Upper lobe of left lung (tissue), 6 donors: ENCODE measurements around the gene WDR3. TPM values are rescaled to one million over a fixed set of nuclear protein-coding genes. Genes with fewer than 3 reads are reported as not detected.

Source experiments
- ATAC-seq, 2 donors: fragments of 200-7000 bp; cut with Tn5 transposase; one replicate each; pipeline ENCODE4 v1.9.1; 2022; ENCODE audit warnings: mild to moderate bottlenecking in 2 of 2, moderate library complexity in 2 of 2; ENCODE audit not compliant: low FRiP score in 2 of 2
- DNase-seq, 2 donors: peaks; one replicate each; pipeline ENCODE4 v3.0.0-alpha.2; 2019 to 2020
- H3K27ac ChIP-seq, 4 donors: fragments of 200-600 bp; sonication (generic); one replicate each; pipeline ENCODE4 v1.5.1; 2016 to 2019
- H3K27me3 ChIP-seq, 4 donors: fragments of 200-600 bp; sonication (generic); one replicate each; pipeline ENCODE4 v1.5.1; 2017 to 2019
- H3K36me3 ChIP-seq, 4 donors: fragments of 200-600 bp; sonication (generic); one replicate each; pipeline ENCODE4 v1.5.1; 2016 to 2019
- H3K4me1 ChIP-seq, 4 donors: fragments of 200-600 bp; sonication (generic); one replicate each; pipeline ENCODE4 v1.5.1; 2018 to 2019
- H3K4me3 ChIP-seq, 4 donors: fragments of 200-600 bp; sonication (generic); one replicate each; pipeline ENCODE4 v1.5.1; 2017 to 2019; ENCODE audit warnings: mild to moderate bottlenecking in 2 of 4, moderate library complexity in 1 of 4
- H3K9me3 ChIP-seq, 4 donors: fragments of 200-600 bp; sonication (generic); one replicate each; pipeline ENCODE4 v1.5.1; 2018 to 2019
- CTCF ChIP-seq, 6 experiments: fragments of 450-650 bp in 4 of 6; fragments of 200-600 bp in 2 of 6; sonication (generic) in 2 of 6; IDR thresholded peaks; one replicate each; pipeline ENCODE4 v1.5.1; 2016 to 2019; ENCODE audit warnings: antibody characterized with exemption in 6 of 6
- POLR2A ChIP-seq, 4 donors: fragments of 450-650 bp; IDR thresholded peaks; one replicate each; pipeline ENCODE4 v1.5.1; 2016 to 2017; ENCODE audit warnings: antibody characterized with exemption in 4 of 4, mild to moderate bottlenecking in 2 of 4
- total RNA-seq, 6 donors: library from RNA; depleted of rRNA in 4 of 6; stranded (reverse); fragments of >200 nt in 4 of 6; gene quantifications; one replicate each; pipeline versions ENCODE4 v1.1.0 to v1.2.1, GENCODE V29; 2016 to 2021
- donor health status: DM: no; HTN: no; CAD: no; lungs with moderate emphysema.
- donor health status: DM: no; HTN: yes; CAD: no; lungs with severe emphysema.

Gene WDR3
- total RNA-seq, 6 donors from 2014 or later = 2.3 to 17.7 (median 11.3) TPM

GRCh38 chr1:118013938-118014337 lies 84.4 kb downstream of the WDR3 start:
- no peaks in the 10 kb centered on the region for H3K4me1 ChIP-seq
- H3K27ac ChIP-seq = no peak overlapping the region
- DNase-seq (no peak), ATAC-seq (no peak)
- H3K27me3 ChIP-seq = no peaks in the 10 kb centered on the region
- no peaks in the 10 kb centered on the region for H3K9me3 ChIP-seq
- H3K36me3 ChIP-seq = no peaks in the 10 kb centered on the region
- H3K4me3 ChIP-seq = no peak overlapping the region
- TF ChIP-seq POLR2A (IDR thresholded peaks at IDR 0.05) (no peak), CTCF (IDR thresholded peaks at IDR 0.05) (no peak)

Other genes starting within 250 kb of the WDR3 start
- gene GDAP2, start 118 bp upstream of the WDR3 start, total RNA-seq = 10 to 100 TPM; 20.4 to 52.4 (median 30.2) TPM